Natural killer cell (primary cell): Measurements from ENCODE around the gene WDR37. TPM values are rescaled to one million over a fixed set of nuclear protein-coding genes. Genes with fewer than 3 reads are reported as not detected.

Experiments
- ATAC-seq, 3 donors: fragments of 150-1000 bp in 2 of 3; fragments of 200-7000 bp in 1 of 3; cut with Tn5 transposase; 1 replicate in 1 of 3; 2 replicates in 2 of 3; pipeline ENCODE4 v1.10.0; 2021; ENCODE audit warnings: mild to moderate bottlenecking in 2 of 3, moderate library complexity in 2 of 3
- DNase-seq, 2 donors: peaks; one replicate each; pipeline versions ENCODE4 v3.0.0 to v3.0.0-alpha.2; 2013 to 2021; ENCODE audit warnings: mixed read lengths in 1 of 2
- H3K27ac ChIP-seq: one replicate; pipeline ENCODE4 v1.5.1; 2013; ENCODE audit warnings: mild to moderate bottlenecking, low read length
- H3K27me3 ChIP-seq: one replicate; pipeline ENCODE4 v1.6.1; 2013; ENCODE audit warnings: low read length; ENCODE audit not compliant: control insufficient read depth, insufficient read depth
- H3K36me3 ChIP-seq: one replicate; pipeline ENCODE4 v1.6.1; 2013; ENCODE audit warnings: low read length; ENCODE audit not compliant: control insufficient read depth, insufficient read depth
- H3K4me1 ChIP-seq: one replicate; pipeline ENCODE4 v1.6.1; 2013; ENCODE audit warnings: low read length; ENCODE audit not compliant: control insufficient read depth, insufficient read depth
- H3K4me3 ChIP-seq: one replicate; pipeline ENCODE4 v1.5.1; 2013; ENCODE audit warnings: low read length
- H3K9me3 ChIP-seq: one replicate; pipeline ENCODE4 v1.6.1; 2013; ENCODE audit warnings: low read length; ENCODE audit not compliant: control insufficient read depth, insufficient read depth
- H3K27ac Mint-ChIP-seq, 2 donors: one replicate each; pipeline ENCODE4 v1.8.0; 2022; ENCODE audit warnings: mild to moderate bottlenecking in 2 of 2, mixed read lengths in 2 of 2, moderate library complexity in 1 of 2
- H3K27me3 Mint-ChIP-seq, 2 donors: one replicate each; pipeline ENCODE4 v1.8.0; 2022; ENCODE audit warnings: low read depth in 2 of 2, mixed read lengths in 2 of 2
- H3K36me3 Mint-ChIP-seq: one replicate; pipeline ENCODE4 v1.8.0; 2022; ENCODE audit warnings: mixed read lengths
- H3K4me1 Mint-ChIP-seq, 2 donors: one replicate each; pipeline ENCODE4 v1.8.0; 2022; ENCODE audit warnings: mixed read lengths in 2 of 2
- H3K4me3 Mint-ChIP-seq: one replicate; pipeline ENCODE4 v1.8.0; 2022; ENCODE audit warnings: mild to moderate bottlenecking, moderate library complexity, mixed read lengths
- H3K9me3 Mint-ChIP-seq, 2 donors: one replicate each; pipeline ENCODE4 v1.8.0; 2022; ENCODE audit warnings: mixed read lengths in 2 of 2
- WGBS: methylation state at CpG from one replicate; pipeline ENCODE4 v1.1.7; 2013; ENCODE audit warnings: missing lambda C conversion rate; ENCODE audit not compliant: insufficient coverage; 5-methylcytosine and 5-hydroxymethylcytosine counted together
- intact Hi-C: fragments of 100-400 bp; cut with micrococcal nuclease; formaldehyde crosslinking; loops from one replicate; pipeline ENCODE4 v1.14.2; 2022
- total RNA-seq, 4 donors: library from RNA; stranded (reverse); fragments of 120-200 nt in 1 of 4; gene quantifications; one replicate each; pipeline versions ENCODE4 v1.2.3 to v1.2.4, GENCODE V29; 2013 to 2022
- TF ChIP-seq, protein P1 (sequence below): fragments of 200-600 bp; IDR thresholded peaks from one replicate; pipeline ENCODE4 v1.8.0; 2022; ENCODE audit warnings: antibody characterized with exemption

Gene WDR37
- total RNA-seq, 3 donors from 2014 or later (not counting 1 experiment from before 2014, with no cell fraction given), result 56.3 to 59.6 (median 57.6) TPM

DNA sequence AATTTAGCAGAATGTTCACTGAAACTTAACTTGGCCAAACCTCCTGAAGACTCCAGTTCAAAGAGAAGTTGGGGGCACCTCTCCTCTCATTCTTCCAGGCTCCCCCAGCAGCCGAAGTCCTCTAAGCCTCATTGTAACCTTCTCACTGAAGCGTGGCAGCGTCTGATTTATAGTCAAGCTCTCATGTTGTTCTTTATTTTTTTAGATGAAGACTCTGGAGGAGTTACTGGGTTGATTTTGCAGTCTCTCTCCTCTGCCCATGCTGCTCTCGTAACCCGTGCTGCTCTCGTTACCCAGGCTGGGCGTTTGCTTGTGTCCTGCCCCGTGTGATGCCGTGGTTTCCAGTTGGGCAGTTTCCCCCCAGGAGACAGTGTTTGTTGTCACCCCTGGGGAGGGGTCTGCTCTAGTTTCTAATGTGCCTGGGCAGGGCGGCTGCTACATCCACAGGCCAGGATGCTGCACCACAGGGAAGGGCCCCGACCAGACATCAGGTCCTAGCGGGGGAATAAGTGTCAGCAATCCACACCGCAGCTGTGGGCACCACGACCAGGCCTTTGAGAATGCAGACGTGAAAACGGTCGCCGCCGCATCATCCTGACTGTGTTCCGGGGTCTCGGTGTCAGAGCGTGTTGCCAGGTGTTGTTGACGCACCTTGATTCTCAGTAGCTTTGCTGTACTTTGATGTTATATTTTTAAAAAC, 65.2 kb downstream of the WDR37 start:
- H3K4me1 Mint-ChIP-seq, result peaks cover 34 to 37% of the 10 kb centered on the region in 2 donors
- intact Hi-C loops, result no loop called here
- Histone ChIP-seq H3K27me3 (no peaks in the 10 kb centered on the region), H3K4me1 (no peaks in the 10 kb centered on the region), H3K4me3 (no peak overlapping the region), H3K9me3 (no peaks in the 10 kb centered on the region), H3K27ac (no peak overlapping the region), H3K36me3 (peaks cover 82% of the 10 kb centered on the region)
- 95% methylated on average over 23 of the region's 23 CpGs for WGBS
- TF ChIP-seq, protein P1, sequence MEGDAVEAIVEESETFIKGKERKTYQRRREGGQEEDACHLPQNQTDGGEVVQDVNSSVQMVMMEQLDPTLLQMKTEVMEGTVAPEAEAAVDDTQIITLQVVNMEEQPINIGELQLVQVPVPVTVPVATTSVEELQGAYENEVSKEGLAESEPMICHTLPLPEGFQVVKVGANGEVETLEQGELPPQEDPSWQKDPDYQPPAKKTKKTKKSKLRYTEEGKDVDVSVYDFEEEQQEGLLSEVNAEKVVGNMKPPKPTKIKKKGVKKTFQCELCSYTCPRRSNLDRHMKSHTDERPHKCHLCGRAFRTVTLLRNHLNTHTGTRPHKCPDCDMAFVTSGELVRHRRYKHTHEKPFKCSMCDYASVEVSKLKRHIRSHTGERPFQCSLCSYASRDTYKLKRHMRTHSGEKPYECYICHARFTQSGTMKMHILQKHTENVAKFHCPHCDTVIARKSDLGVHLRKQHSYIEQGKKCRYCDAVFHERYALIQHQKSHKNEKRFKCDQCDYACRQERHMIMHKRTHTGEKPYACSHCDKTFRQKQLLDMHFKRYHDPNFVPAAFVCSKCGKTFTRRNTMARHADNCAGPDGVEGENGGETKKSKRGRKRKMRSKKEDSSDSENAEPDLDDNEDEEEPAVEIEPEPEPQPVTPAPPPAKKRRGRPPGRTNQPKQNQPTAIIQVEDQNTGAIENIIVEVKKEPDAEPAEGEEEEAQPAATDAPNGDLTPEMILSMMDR, result no peak
- H3K4me3 Mint-ChIP-seq, result no peak overlapping the region
- no peak for DNase-seq
- no peaks in the 10 kb centered on the region for H3K27me3 Mint-ChIP-seq
- H3K36me3 Mint-ChIP-seq, result peaks cover 20% of the 10 kb centered on the region
- H3K9me3 Mint-ChIP-seq, result no peaks in the 10 kb centered on the region
- ATAC-seq, result no peak
- no peak overlapping the region for H3K27ac Mint-ChIP-seq

DNA sequence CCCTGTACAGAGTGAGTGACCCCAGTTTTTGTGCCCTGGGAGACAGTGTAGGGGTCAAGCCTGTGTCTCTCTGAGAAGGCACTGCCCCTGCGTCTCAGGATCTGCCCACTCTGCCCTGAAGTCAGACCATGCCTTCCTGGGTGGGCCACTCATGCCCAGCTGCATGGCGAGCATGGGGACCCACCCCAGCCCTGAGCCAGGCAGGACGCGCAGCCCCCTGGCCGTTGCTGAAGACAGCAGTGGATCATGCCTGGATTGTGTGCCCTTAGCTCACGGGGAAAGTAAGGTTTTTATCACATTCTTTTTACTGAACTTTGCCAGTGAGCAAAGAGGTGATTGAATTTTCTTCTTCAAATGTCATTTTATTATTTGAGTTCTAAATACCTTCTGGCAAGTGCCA, 66.2 kb downstream of the WDR37 start:
- 80% methylated on average over 6 of the region's 6 CpGs for WGBS
- TF ChIP-seq, protein P1, result no peak
- DNase-seq (no peak), ATAC-seq (no peak)
- H3K27ac Mint-ChIP-seq, result peak overlapping the region; percentile 14 to 75
- no peaks in the 10 kb centered on the region for H3K27me3 Mint-ChIP-seq
- Histone ChIP-seq H3K27me3 (no peaks in the 10 kb centered on the region), H3K27ac (no peak overlapping the region), H3K4me1 (no peaks in the 10 kb centered on the region), H3K9me3 (no peaks in the 10 kb centered on the region), H3K36me3 (peaks cover 82% of the 10 kb centered on the region), H3K4me3 (no peak overlapping the region)
- intact Hi-C loops, result no loop called here
- no peaks in the 10 kb centered on the region for H3K9me3 Mint-ChIP-seq
- no peak overlapping the region for H3K4me3 Mint-ChIP-seq
- peaks cover 27 to 37% of the 10 kb centered on the region in 2 donors for H3K4me1 Mint-ChIP-seq
- peaks cover 20% of the 10 kb centered on the region for H3K36me3 Mint-ChIP-seq

DNA sequence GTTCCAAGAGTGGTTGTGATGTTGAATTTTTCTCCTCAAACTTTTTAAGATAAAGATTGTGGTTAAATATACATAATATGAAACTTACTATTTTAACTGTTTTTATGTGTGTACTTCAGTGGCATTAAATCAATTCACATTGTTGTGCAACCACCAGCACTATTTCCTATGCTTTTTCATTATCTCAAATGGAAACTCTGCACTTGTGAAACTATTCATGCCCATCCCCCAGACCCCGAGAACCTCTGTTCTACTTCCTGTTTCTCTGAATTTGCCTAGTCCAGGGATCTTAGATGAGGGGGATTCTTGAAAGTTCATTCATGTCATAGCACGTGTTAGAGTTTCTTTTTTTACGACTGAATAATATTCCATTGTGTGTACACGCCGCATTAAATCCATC, 67.0 kb downstream of the WDR37 start:
- peaks cover 30 to 41% of the 10 kb centered on the region in 2 donors for H3K4me1 Mint-ChIP-seq
- H3K27ac Mint-ChIP-seq, result peak overlapping the region; percentile 67 to 75
- Histone ChIP-seq H3K36me3 (peaks cover 88% of the 10 kb centered on the region), H3K4me1 (no peaks in the 10 kb centered on the region), H3K27ac (no peak overlapping the region), H3K27me3 (no peaks in the 10 kb centered on the region), H3K4me3 (no peak overlapping the region), H3K9me3 (no peaks in the 10 kb centered on the region)
- no peaks in the 10 kb centered on the region for H3K27me3 Mint-ChIP-seq
- H3K9me3 Mint-ChIP-seq, result no peaks in the 10 kb centered on the region
- no peak overlapping the region for H3K4me3 Mint-ChIP-seq
- ATAC-seq, result no peak
- intact Hi-C loops, result no loop called here
- peaks cover 20% of the 10 kb centered on the region for H3K36me3 Mint-ChIP-seq
- WGBS, result 94% methylated on average over 4 of the region's 5 CpGs
- TF ChIP-seq, protein P1, result no peak
- no peak for DNase-seq

DNA sequence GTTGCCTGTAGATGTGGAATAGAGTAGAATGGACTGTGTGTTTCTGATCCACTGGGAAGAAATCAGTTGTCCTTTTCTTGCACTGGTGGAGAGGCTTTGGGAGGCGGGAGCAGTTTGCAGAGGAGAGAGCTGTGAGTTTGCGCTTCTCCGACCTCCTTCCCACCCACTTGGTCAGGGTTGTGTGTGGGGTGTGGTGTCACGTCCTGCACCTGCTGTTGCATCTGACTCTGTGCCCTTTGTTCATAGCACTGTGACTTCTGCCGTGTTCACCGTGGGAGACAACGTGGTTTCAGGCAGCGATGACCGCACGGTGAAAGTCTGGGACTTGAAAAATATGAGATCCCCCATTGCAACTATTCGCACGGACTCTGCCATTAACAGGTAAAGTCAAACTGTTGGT, 67.8 kb downstream of the WDR37 start:
- Histone ChIP-seq H3K27ac (no peak overlapping the region), H3K4me1 (no peaks in the 10 kb centered on the region), H3K27me3 (no peaks in the 10 kb centered on the region), H3K4me3 (no peak overlapping the region), H3K9me3 (no peaks in the 10 kb centered on the region), H3K36me3 (peaks cover 89% of the 10 kb centered on the region)
- intact Hi-C loops, result no loop called here
- no peak for ATAC-seq
- no peak for DNase-seq
- Mint-ChIP-seq H3K4me1 (peaks cover 23 to 41% of the 10 kb centered on the region in 2 donors), H3K27ac (peak overlapping the region; percentile 67 to 75), H3K9me3 (no peaks in the 10 kb centered on the region), H3K4me3 (no peak overlapping the region), H3K27me3 (no peaks in the 10 kb centered on the region), H3K36me3 (peaks cover 20% of the 10 kb centered on the region)
- TF ChIP-seq, protein P1, result no peak
- 94% methylated on average over 11 of the region's 12 CpGs for WGBS
